Activated CD4-positive, alpha-beta T cell treated with anti-CD3 and anti-CD28 coated beads for 4 hours (primary cell): Measurements from ENCODE around the gene ARMH3.

Experiments used
- DNase-seq, 2 donors: peaks; one replicate each; pipeline ENCODE4 v3.0.0-alpha.2; 2020

ARMH3 gene

DNA sequence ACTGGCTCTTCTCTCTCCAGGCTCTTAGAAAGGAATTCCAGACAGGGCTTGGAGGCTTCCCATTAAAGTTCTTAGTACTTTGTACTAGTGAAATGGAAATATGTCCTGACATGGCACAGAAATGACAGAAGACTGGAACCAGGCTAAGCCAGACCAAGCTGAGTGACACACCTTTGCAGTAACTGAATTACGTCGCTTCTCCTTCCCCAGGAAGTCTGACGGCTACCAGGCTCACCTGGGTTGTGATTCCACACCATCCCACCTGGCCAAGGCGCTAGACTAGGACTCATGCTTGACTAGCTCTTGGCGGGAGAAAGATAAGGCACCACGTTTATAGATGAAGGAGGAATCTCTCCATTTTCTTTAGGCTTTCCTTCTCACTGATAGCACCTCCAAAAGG is 161.7 kb downstream of the ARMH3 start:
- no peak for DNase-seq

DNA sequence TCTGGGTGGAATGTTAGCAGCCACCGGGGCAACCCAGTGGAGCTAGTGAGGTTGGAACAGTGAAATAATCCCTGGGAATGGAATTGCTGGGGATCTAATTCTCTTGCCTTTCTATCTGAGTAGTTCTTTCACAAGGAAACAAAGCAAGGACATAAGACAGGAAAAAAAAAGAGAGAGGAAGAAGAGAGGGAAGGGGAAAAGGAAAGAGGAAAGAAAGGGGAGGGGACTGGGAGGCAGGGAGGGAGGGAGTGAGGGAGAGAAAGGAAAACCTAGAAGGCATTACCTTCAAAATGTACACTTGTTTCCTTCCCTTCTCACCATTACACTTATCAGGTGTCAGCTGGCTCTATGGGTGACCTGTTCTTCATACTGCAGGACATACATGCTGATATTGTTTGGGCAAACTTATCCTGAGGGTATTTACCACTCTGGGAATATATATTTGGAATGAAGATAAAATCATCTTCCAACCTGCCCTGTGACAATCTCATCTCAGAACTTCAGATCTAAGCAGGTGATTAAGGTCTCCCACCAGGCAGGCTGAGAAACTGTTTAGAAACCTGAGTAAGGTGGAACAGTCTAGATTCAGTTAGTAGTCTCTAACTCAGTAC is 162.4 kb downstream of the ARMH3 start:
- no peak for DNase-seq

DNA sequence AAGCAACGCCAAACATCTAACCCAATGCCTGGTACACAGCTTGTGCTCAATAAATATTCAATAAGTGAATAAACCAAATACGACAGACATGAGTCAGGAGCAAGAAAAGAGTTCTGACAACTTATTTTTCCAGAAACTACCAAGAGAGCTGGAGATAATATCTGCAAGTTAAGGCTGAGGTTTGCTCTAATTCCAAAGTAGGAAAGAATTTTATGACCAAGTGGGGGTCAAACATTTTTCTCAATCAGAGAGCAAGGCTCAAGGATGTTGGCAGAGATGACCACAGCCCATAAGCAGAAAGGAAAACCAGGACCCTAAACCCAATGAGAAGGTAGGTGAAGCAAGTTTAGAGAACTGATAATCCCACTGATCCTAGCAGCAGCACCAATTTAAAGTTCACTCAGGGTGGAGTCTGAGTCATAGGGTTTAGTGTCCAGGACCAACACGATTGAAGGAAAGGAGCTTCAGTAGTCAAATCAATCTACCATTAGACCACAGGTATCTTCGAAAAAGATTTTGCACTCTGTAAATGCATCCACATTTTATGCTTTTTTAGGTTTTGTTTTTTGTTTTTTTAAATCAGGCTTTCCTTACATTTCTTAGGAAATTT is 163.1 kb downstream of the ARMH3 start:
- no peak for DNase-seq

DNA sequence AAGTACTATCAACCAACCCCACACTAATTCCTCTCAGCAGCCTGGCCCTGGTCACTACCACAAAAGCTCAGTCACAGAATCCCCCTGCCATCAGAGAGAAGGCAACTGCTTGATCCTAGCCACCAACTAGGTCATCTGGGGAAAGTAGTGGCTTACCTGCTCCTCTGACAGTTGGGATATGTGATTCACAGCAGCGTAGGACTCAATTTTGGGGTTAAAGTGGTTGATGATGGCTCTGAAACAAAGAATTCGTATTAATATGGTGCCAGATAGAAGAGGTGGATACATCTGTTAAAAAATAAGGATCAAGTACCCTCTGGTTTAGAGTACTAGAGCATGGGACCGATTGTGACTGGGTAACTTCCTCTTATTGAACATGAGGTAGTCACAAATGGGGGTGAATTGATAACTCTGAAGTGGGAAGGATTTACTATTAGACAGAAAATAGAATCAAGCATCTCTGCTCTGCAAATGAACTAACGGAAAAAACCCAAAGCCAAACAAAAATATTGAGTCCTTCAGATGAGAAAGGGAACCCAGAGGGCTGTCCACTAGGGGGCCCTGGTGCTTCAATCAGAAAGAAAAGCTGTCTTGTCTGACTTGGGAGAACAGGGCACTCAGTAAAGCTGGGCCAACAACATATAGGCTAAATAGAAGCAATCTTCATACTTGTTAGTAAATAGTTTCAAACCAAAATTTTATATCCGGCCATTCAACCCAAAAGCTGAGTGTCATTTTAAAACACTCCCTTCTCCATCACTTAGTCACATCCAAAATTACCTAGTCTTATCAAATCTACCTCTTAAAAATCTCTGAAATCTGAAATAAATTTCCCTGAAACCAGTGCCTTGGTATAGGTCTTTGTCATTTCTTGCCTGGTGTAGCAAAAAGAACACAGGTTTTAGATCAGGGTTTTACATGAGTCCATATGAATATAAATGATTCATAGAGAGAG is 166.4 kb downstream of the ARMH3 start:
- DNase-seq = peak; percentile 67 to 75

DNA sequence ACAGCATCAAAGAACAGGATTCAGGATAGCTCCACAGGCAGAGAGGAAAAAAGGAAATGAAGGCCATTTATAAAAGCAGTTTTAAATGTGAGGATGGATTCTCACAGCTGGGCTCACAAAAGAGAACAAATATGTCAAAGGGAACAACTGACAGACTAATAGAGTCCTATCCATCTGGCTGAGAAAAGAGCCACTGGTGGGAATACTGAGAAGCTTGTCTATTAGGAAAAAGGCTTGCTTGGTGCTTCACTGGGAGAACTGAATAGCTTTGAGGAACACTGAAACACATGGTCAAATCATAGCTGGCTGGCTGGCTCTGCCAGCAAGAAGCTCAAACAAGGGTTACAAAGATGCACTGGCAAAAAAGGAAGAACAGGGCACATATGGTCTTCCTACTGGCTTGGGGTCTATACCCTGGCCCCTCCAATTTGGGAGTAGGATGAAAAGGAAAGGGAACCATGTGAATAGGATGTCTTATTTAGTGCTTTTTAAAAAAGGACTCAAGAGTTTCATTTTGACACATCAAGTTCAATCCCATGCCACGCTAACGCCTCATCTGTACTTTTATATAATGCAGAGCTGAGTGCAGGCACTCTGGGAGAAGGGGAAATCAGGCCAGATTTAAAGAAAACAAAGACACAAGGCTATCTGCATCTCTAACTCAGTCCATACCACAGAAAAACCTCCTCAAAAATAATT is 167.6 kb downstream of the ARMH3 start:
- DNase-seq = no peak

DNA sequence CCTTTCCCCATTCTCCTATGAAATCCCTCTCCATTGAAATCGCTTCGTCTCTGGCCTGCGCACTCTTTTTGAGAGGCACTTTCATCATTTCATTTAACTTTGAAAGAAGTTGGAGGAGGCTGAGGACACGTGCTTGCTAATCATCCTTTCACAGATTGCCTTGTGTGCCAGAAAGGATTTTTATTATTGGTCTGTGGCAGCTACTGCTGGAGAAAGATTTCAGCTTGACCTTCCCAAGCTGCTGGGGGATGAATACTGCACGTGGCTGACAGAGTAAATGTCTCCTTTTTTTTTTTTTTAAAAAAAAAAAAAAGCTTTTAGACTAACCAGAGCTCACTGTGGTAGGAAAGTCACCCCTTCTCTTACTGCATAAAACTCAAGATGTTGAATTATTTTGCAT is 168.2 kb downstream of the ARMH3 start:
- no peak for DNase-seq

DNA sequence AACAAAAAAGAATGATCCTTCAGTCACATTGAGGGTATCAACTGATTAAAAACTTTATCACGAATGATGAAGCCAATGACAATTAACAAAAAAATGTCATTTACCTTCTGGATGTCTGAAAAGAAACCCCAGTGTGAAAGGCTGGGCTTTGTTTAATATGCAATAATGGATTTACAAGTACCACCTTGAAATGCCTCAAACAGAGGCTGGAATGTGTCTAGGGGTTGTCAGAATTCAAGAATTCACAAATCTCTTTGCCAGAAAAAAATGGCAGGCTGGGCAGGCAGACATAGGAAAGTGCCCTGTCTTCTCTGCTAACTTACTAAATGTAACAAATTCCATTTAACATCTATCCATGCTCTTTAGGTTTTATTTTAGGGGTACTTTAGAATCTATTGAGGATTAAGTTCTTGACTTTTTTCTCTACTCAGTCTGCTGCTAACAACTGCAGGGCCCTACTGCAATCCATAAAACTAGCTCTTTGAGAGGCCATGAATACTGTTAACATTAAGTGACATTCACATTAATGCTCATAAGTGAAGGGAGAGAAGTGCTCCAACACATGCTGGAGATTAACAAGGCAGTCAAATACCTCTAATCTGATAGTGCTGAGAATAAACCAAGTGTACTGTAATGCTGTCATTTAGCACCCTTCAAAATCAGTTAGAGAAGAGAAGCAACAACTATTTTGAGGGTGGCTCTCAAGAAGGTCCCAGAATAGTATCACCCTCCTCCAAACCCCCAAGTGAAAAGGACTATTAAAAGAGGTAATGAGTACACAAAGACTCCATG is 169.3 kb downstream of the ARMH3 start:
- no peak for DNase-seq

DNA sequence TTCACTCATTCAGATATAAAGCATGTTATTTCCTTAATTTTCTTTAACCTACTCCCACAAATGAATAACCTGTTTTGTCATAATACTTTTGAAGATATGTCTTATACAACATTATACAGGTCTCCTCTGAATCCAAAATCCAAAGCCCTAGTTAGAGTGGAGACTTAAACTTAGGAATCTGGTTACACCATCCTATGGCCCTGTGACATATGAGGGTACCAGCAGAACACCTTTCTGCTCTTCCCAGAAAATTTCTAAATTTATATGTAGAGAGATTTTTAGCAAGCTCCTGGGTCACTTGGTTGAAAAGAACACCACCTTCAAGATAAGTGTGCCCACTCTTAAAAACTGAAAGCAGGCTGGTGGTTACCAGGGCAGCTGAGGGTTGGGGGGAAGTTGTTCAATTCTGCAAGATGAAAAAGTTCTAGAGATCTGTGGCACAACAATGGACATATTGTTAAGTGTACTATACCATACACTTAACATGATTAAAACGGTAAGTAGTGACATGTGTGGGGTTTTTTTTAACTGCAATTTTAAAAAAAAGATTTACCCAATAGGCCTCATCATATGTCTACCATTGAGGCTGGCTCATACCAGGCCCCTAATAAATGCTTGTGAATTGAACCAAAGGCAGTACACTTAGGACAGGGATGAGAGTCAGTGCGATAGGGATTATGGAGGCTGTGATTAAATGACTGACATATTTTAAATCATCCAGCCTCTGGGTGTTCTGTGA is 174.8 kb downstream of the ARMH3 start:
- DNase-seq = no peak

DNA sequence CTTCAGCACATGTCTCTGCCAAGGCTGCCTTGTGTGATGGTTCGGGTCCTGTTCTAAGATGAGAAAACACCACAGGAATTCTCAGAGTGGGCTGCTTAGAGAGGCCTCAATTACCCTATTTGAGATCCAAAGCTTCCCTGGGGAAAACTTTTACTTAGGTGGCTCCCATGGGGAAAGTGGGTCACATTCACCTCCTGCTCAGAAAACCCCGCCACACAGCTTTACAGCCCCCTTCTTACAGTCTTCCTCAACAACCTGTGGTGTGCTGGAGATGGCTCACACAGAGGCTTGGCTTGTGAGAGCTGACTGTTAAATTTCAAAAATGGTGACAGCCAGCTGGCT is 175.8 kb downstream of the ARMH3 start:
- DNase-seq = no peak

DNA sequence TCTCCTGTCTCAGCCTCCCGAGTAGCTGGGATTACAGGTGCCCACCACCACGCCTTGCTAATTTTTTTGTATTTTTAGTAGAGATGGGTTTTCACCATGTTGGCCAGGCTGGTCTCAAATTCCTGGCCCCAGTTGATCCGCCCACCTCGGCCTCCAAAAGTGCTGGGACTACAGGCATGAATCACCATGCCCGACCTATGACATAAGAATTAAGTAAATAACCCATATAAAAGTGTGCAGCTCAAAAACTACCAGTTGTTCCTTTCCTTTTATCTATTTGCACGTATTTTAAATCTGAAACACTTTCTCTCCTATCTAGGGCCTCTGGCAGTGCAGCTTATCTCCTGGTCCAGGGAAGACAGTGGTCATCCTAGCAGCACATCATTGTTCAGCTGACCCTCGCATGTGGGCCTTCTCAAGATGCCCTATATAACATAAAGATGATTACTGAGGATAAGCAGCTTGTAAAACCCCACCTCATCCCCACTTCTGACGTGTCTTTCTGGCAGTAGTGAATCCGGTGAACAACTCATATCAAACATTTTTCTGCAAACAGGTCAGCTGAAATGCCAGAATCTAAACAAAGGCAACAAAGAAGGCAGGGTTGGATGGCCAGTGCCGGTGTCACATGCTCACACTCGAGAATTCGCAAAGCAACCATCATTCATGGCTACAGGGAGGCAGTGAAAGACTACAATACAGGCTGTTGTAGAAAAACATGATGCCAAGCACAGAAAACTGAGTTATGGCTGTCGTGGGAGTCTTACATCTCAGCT is 176.3 kb downstream of the ARMH3 start:
- no peak for DNase-seq

DNA sequence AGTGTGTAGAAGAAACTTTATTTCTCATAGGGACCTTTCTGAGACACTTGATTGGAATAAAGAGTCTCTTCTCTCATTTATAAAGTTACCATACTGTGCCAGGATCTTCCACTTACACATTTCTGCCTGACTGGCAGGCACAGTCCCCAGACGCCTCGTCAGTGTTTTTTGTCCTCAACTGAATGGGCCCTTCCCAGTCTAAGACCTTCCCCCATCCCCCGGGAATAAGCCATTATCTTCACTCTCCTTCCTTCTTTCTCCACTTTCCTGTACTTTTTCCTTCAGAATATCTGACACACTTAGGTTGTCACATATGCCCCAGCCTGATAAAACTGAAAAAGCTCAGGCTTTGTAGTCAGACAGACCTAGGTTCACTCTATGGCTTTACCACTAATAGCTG is 177.1 kb downstream of the ARMH3 start:
- no peak for DNase-seq

DNA sequence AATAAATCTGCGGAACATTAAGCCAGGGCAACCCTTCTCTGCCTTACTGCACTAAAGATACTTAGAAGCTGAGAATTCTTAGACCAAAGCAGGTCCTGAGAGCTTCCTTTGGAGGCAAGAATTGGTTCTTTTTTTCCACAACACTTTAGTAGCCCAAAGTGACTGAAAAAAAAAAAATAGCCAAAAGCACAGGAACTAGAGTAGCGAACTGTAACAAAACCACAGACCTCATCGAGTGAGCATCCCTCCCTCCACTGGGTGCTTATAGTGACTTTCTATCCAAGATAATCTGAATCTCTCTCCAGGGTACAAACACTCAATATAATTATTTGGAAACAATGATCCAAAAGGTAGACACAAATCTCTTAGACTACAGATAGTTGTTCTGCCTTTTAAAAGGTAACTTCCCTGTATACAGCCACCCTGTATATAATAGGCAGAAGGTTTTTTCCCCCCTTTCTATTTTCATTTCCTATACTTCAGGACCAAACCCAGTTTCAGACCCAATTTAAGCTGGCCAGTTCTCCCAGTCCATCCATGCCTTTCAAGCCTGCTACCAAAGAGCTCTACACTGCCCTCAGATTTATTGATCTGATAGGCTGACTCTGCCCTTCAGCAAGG is 180.8 kb downstream of the ARMH3 start:
- no peak for DNase-seq

DNA sequence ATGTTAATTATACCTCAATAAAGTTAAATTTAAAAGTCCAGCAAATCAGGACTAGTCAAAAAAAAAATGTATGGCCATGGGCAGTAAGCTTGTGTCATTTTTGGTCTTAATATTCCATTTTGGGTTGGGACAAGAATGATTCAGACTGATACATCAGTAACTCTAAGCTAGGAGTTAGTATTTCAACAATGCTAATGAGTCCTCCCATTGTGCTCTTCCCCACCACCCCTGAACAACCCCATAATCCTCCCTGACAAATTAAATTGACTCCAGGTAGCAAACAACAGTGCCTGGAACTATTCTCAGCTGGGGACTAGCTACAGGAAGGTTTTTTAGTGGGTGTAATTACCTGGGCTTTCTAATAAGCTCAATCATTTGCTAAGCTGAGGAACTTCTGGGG is 181.7 kb downstream of the ARMH3 start:
- no peak for DNase-seq

DNA sequence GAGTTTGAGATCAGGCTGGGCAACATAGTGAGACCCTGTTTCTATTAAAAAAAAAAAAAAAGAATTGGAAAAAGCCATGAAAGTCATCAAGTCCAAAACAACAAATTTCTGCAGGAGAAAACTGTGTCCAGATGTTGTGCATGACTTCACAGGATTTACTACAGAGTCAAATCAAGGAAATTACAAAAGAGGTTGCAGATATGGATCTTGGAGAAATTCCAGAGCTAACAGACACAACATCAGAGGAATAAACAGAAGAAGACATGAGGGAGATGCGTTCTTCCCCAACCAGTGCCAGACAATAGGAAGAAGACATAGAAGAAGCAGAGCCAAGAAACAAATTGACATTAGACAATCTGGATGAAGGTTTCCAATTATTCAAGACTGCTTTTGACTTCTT is 188.0 kb downstream of the ARMH3 start:
- DNase-seq = no peak

DNA sequence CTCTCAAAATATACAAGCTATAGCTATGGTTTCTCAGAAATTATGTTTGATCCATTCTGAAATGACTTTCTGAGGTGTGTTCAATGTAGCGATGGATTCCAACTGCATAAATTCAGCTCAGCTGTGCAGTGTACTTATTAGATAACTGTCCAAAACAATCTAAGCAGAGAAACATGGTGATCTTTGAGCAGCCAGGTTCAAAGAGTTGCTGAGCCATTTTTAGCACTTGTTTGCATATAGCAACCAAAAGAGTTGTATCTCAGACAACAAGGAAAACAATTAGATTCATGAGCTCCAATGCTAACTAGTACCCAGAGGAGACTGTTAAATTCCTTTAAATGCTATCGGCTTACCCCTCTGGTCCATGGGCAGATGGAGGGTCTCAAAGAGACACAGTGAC is 196.4 kb downstream of the ARMH3 start:
- no peak for DNase-seq

DNA sequence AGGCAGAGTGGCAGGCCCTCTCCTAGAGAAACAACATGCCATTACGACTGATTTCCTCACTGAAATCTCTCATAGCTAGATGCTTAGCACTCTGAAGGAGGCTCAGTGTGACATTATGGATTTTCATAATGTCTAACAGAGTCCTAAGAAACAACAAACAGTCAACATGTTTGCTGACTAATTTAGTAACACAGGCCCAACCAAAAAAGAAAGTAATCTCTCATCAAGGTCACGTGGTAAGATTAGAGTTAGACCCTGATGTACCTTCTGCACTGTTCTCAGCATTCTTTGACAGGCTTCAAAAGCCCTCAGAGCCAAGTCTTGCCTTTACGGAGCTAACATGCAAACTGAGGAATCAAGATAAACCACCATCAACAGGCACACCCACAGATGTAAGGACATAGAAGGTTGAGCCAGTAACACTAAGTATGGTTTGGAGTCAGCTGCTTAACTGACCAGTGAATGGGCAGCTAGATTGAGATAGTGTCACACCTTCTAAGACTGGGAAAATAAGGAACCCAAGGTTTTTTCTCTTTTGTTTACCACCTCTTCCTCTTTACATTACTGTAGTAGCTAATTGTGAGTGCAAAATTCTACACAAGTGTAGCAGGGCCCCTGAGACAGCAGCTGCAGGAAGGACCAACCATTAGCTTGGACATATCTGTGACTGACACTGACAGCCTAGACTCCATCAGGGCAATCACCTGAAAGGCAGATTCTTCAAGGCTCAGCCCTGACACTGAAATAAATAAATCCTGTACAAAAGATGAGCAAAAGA is 197.1 kb downstream of the ARMH3 start:
- DNase-seq = no peak

DNA sequence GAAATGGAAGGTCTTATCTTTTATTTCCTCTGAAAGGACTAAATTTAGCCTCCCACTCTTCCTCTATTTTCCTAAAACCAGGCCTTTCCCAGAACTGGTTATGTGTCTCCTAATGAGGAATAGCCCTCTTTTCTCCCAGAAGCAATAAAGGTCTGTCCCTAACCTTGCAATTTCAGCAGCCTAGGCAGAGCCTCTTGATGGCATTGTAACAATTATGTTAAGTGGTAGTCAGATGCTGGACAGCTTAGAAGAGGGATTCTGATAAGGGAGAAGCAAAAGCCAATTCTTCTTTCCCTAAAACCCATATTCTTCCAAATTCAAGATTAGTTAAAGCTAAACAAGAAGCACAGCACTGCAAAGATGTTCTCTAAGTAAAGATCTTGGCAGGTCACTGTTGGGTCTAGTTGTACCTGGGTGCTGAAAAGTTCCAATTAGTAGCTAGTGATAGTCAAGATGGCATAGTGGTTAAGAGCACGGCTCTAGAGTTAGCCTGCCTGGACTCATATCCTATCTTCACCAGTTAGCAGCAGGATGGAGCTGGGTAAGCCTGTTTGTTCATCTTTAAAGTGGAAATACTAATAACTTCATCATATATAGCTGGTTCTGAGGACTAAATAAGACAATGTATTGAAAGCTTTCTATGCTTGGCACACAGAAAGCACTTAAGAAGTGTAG is 198.0 kb downstream of the ARMH3 start:
- DNase-seq = no peak

DNA sequence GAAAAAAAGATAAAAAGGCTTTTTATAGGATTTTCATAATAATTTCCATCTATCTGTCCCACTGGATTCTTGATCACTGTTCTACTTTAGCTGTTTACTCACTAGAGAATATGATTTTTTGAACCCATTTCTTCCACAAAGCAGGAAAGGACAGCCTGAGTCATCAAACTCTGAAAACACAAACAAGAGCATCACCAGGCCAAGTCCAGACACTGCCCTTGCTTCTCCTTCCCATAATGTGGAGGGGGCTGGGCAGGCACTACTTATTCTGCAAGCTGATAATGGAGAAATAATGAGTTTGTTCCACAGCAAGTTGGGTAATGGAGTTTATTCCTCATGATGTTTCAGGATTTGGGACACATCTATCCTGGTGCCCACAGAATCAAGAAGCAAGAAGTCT is 199.3 kb downstream of the ARMH3 start:
- DNase-seq = no peak

DNA sequence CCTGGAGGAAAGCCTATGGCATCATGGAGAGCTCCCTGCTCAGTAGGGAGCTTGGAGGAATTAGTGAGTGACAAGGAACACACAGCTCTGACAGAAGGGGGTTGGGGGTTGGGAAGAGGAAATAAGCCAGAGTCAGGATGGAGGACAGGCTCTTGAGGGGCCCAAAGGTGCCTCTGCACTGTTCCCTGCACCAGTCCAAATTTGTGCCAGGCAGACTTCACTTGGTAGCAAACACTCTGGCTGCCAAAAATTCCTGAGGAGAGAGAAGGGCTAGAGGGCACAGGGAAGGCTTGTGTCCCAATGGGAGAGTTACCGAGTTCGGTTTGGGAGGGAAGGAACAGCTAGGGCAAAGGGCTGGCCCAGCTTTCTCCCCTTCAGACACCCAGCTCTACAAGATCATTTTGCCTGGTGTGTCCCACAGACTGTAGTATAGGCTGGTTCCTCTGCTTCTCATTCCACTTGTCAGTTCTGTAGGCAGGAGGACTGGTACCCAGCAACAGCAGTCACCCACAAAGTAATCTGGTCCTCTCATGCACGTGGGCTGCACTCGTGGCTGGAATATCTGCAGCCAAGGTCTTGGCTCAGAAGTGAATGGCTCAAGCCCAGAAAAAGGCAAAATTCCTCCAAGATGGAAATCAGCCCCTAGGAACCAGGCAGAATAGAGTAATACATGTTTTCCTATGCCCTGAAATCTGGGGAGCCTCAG is 204.4 kb downstream of the ARMH3 start:
- DNase-seq = no peak
